Mesendoderm (in vitro differentiated cells): Measurements from ENCODE around the gene UBTD2.

Experiments
- DNase-seq: peaks from one replicate; pipeline ENCODE4 v3.0.0; 2013
- H2AK5ac ChIP-seq: 2 replicates; pipeline ENCODE4 v1.6.1; 2013; ENCODE audit warnings: low read length, inconsistent platforms
- H2BK120ac ChIP-seq: 2 replicates; pipeline ENCODE4 v1.6.1; 2013; ENCODE audit warnings: low read depth, mild to moderate bottlenecking, low read length, moderate library complexity, mixed read lengths
- H2BK15ac ChIP-seq: replicated peaks from 2 replicates; pipeline ENCODE4 v1.6.1; 2013; ENCODE audit warnings: low read depth, mild to moderate bottlenecking, moderate library complexity
- H2BK5ac ChIP-seq: 2 replicates; pipeline ENCODE4 v1.6.1; 2013; ENCODE audit warnings: low read length, inconsistent platforms
- H3K18ac ChIP-seq: 2 replicates; pipeline ENCODE4 v1.6.1; 2013; ENCODE audit warnings: mild to moderate bottlenecking, low read length, mixed read lengths
- H3K23ac ChIP-seq: one replicate; pipeline ENCODE4 v1.6.1; 2013; ENCODE audit warnings: low read length
- H3K27ac ChIP-seq: 2 replicates; pipeline ENCODE4 v1.5.1; 2013; ENCODE audit warnings: low read depth, mild to moderate bottlenecking, inconsistent platforms, low read length, moderate library complexity
- H3K27me3 ChIP-seq: 2 replicates; pipeline ENCODE4 v1.6.1; 2013; ENCODE audit warnings: low read length, control low read depth, mild to moderate bottlenecking, inconsistent platforms; ENCODE audit not compliant: insufficient read depth, poor library complexity
- H3K36me3 ChIP-seq: 2 replicates; pipeline ENCODE4 v1.6.1; 2013; ENCODE audit warnings: low read length, inconsistent platforms; ENCODE audit not compliant: control insufficient read depth, insufficient read depth
- H3K4ac ChIP-seq: one replicate; pipeline ENCODE4 v1.6.1; 2013; ENCODE audit warnings: low read depth, mild to moderate bottlenecking, low read length, moderate library complexity
- H3K4me1 ChIP-seq: 2 replicates; pipeline ENCODE4 v1.6.1; 2013; ENCODE audit warnings: low read depth, low read length, inconsistent platforms; ENCODE audit not compliant: control insufficient read depth
- H3K4me2 ChIP-seq: 2 replicates; pipeline ENCODE4 v1.6.1; 2013; ENCODE audit warnings: low read length
- H3K4me3 ChIP-seq: 2 replicates; pipeline ENCODE4 v1.5.1; 2013; ENCODE audit warnings: mild to moderate bottlenecking, low read length
- H3K56ac ChIP-seq: one replicate; pipeline ENCODE4 v1.6.1; 2013; ENCODE audit warnings: low read length
- H3K79me1 ChIP-seq: 2 replicates; pipeline ENCODE4 v1.6.1; 2013; ENCODE audit warnings: low read length, inconsistent platforms
- H3K79me2 ChIP-seq: 2 replicates; pipeline ENCODE4 v1.6.1; 2013; ENCODE audit warnings: mild to moderate bottlenecking, low read length; ENCODE audit not compliant: control insufficient read depth, insufficient read depth
- H3K9ac ChIP-seq: 2 replicates; pipeline ENCODE4 v1.6.1; 2013; ENCODE audit warnings: low read length, inconsistent platforms
- H4K5ac ChIP-seq: one replicate; pipeline ENCODE4 v1.6.1; 2013; ENCODE audit warnings: low read length
- H4K8ac ChIP-seq: one replicate; pipeline ENCODE4 v1.6.1; 2013; ENCODE audit warnings: low read depth, mild to moderate bottlenecking, control low read depth, low read length, moderate library complexity
- WGBS: extraction: QIAGEN DNeasy Blood & Tissue Kit; methylation state at CpG from one replicate; pipeline ENCODE4 v1.1.7; 2013; ENCODE audit warnings: low lambda C conversion rate, missing lambda C conversion rate; ENCODE audit not compliant: insufficient coverage; ENCODE audit errors: extremely low coverage; 5-methylcytosine and 5-hydroxymethylcytosine counted together

UBTD2 gene

DNA sequence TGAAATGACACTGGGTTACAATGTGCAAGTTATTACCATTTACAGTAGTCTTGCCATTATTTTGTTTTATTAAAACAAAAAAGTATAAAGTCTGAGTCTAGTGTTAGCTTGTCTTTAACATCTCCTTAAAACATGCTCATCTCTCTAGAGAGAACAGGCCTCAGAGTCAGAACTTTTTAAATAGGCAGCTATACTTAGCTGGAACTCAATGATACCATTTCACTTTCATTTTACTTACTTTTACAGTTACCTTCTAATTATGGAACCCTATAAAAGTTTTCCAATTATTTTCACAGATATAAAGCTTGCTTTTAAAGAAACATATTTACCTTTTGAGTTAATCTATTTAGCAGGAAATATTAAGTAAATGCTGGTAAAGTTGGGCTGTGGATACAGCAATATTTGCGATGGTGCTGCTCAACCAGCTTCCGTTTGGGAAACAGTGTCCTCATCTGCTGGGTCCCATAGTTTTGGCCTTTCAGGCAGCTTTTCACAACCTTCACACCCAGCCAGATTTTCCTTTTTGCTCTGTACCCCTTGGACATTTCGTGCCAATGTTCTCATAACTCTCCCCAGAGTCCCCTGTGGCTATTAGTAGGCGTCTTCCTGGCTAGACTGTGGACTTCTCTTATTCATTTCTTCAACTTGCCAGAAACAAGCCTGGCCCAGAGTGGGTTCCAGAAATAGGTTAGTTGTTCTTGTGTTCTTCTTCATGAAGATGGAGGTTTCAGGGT, 36.3 kb upstream of the UBTD2 start:
- H4K8ac ChIP-seq = no peak overlapping the region
- no peak overlapping the region for H3K18ac ChIP-seq
- H2BK15ac ChIP-seq = no peak overlapping the region
- H2BK5ac ChIP-seq = no peak overlapping the region
- no CpG with 5 or more reads among the region's 4 CpGs for WGBS
- H3K4me3 ChIP-seq = no peak overlapping the region
- H2BK120ac ChIP-seq = no peak overlapping the region
- DNase-seq = no peak
- no peak overlapping the region for H3K4me2 ChIP-seq
- no peaks in the 10 kb centered on the region for H3K4me1 ChIP-seq
- H3K9ac ChIP-seq = no peak overlapping the region
- no peak overlapping the region for H3K4ac ChIP-seq
- no peak overlapping the region for H2AK5ac ChIP-seq
- H3K56ac ChIP-seq = no peak overlapping the region
- no peak overlapping the region for H3K23ac ChIP-seq
- no peaks in the 10 kb centered on the region for H3K79me1 ChIP-seq
- H3K79me2 ChIP-seq = no peaks in the 10 kb centered on the region
- no peak overlapping the region for H3K27ac ChIP-seq
- no peaks in the 10 kb centered on the region for H3K36me3 ChIP-seq
- no peaks in the 10 kb centered on the region for H3K27me3 ChIP-seq
- H4K5ac ChIP-seq = no peak overlapping the region

DNA sequence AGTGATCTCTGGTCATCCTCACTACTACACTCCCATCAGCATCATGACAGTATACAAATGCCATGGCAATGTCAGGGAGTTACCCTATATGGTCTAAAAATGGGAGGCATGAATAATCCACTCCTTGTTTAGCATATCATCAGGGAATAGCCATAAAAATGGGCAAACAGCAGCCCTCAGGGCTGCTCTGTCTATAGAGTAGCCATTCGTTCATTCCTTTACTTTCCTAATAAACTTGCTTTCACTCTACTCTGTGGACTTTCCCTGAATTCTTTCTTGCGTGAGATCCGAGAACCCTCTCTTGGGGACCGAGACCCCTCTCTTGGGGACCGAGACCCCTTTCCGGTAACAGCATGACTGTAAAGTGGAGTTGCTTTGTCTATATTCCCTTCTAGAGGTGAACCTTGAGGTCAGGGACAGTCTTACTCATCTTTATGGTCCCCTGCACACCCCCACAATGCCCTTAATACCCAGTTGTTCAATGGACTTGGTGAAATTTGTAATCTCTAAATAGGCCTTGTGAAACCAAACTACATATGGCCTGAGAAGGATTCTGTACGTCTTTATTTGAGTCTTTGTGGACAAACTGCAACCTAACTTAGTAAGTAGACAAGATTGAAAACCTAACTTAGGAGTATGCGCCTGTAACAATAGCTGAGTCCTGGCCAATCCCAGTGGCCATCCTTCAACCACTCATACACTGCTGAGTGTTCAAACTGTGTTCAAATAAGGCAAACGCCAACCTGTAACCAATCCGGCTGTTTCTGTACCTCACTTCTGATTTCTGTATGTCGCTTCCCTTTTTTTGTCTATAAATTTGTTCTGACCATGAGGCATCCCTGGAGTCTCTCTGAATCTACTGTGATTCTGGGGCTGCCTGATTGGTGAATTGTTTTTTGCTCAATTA, 32.3 kb upstream of the UBTD2 start:
- Histone ChIP-seq H3K79me2 (no peaks in the 10 kb centered on the region), H2BK5ac (no peak overlapping the region), H3K27ac (no peak overlapping the region), H3K4me1 (no peaks in the 10 kb centered on the region), H3K4ac (no peak overlapping the region), H2BK15ac (no peak overlapping the region), H2BK120ac (no peak overlapping the region), H3K36me3 (no peaks in the 10 kb centered on the region), H3K18ac (no peak overlapping the region), H3K56ac (no peak overlapping the region), H3K4me2 (no peak overlapping the region), H3K27me3 (no peaks in the 10 kb centered on the region), H4K8ac (no peak overlapping the region), H3K23ac (no peak overlapping the region), H3K9ac (no peak overlapping the region), H2AK5ac (no peak overlapping the region), H3K79me1 (no peaks in the 10 kb centered on the region), H3K4me3 (no peak overlapping the region), H4K5ac (no peak overlapping the region)
- no CpG with 5 or more reads among the region's 11 CpGs for WGBS
- no peak for DNase-seq

DNA sequence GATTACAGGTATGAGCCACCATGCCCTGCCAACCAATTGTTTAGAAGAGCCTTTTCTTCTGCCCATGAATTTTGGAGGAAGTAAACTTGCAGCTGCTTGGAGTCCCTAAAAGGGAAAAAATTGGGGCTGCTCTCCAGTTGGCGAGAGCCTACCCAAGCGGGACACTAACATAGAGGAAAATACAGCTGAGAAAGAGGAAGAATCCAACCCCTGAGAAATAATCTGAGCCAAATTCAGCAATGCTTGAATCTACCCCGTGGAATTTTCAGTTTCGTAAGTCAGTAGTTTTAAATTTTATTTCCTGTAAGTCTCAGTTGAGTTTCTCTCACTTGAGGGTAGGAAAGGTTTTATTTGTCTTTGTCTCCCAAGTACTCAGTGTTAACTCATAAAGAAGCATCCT, 30.4 kb upstream of the UBTD2 start:
- Histone ChIP-seq H3K23ac (no peak overlapping the region), H3K4me1 (no peaks in the 10 kb centered on the region), H3K18ac (no peak overlapping the region), H4K5ac (no peak overlapping the region), H3K27me3 (no peaks in the 10 kb centered on the region), H3K79me1 (no peaks in the 10 kb centered on the region), H3K27ac (no peak overlapping the region), H3K56ac (no peak overlapping the region), H2BK15ac (no peak overlapping the region), H3K4me2 (no peak overlapping the region), H2BK5ac (no peak overlapping the region), H2BK120ac (no peak overlapping the region), H3K4me3 (no peak overlapping the region), H4K8ac (no peak overlapping the region), H3K9ac (no peak overlapping the region), H3K36me3 (no peaks in the 10 kb centered on the region), H3K4ac (no peak overlapping the region), H3K79me2 (no peaks in the 10 kb centered on the region), H2AK5ac (no peak overlapping the region)
- DNase-seq = no peak
- WGBS = no CpG with 5 or more reads among the region's 4 CpGs

DNA sequence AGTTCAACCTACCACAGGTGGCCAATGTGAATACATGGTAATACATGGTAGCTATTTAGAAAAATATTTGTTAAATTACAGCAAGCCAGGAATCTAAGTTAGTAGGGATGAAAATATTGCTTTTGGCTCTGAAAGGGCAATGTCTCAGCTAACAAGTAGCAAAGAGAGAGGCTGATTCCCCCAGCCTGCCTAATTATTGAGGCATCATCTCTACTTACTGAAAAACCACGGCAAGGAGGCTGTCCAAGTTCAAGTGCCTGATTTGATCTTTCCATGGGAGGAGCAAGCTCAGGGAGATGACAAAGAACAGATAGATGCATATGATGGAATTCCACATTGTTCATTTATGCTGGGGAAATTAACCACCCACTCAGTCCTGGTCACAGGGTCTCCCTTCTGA, 28.7 kb upstream of the UBTD2 start:
- no peak overlapping the region for H3K27ac ChIP-seq
- no peak overlapping the region for H3K18ac ChIP-seq
- H4K8ac ChIP-seq = no peak overlapping the region
- no peak overlapping the region for H4K5ac ChIP-seq
- no peak for DNase-seq
- H3K27me3 ChIP-seq = no peaks in the 10 kb centered on the region
- H3K56ac ChIP-seq = no peak overlapping the region
- no peaks in the 10 kb centered on the region for H3K4me1 ChIP-seq
- no peak overlapping the region for H3K4ac ChIP-seq
- no CpG with 5 or more reads among the region's 1 CpG for WGBS
- H3K4me3 ChIP-seq = no peak overlapping the region
- no peaks in the 10 kb centered on the region for H3K79me2 ChIP-seq
- H2BK15ac ChIP-seq = no peak overlapping the region
- H3K9ac ChIP-seq = no peak overlapping the region
- H3K36me3 ChIP-seq = no peaks in the 10 kb centered on the region
- no peak overlapping the region for H2BK5ac ChIP-seq
- no peak overlapping the region for H2AK5ac ChIP-seq
- H2BK120ac ChIP-seq = no peak overlapping the region
- H3K4me2 ChIP-seq = no peak overlapping the region
- no peak overlapping the region for H3K23ac ChIP-seq
- no peaks in the 10 kb centered on the region for H3K79me1 ChIP-seq

DNA sequence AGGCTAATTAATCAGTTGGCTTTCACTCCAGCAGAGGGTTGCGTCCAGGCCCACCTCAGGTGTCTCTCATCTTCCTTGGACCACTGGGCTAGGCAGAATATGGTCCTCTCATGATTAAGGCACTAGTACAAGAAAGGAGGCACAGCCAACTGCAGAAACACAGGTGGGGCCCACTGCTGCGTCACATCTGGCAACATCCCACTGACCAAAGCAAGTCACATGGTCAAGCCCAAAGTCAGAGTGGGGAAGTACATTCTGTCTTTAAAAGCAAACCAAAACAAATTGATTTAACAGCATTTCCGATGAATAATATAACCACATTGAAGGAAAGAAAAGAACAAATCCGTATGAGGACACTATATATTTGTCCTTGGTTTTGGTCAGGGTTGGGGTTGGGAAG, 28.0 kb upstream of the UBTD2 start:
- Histone ChIP-seq H3K4me3 (no peak overlapping the region), H4K5ac (no peak overlapping the region), H3K23ac (no peak overlapping the region), H3K36me3 (no peaks in the 10 kb centered on the region), H2BK15ac (no peak overlapping the region), H3K79me2 (no peaks in the 10 kb centered on the region), H2BK120ac (no peak overlapping the region), H4K8ac (no peak overlapping the region), H3K4ac (no peak overlapping the region), H3K9ac (no peak overlapping the region), H3K18ac (no peak overlapping the region), H3K27me3 (no peaks in the 10 kb centered on the region), H2AK5ac (no peak overlapping the region), H2BK5ac (no peak overlapping the region), H3K4me1 (no peaks in the 10 kb centered on the region), H3K56ac (peak overlapping the region; percentile 7), H3K79me1 (no peaks in the 10 kb centered on the region), H3K4me2 (no peak overlapping the region), H3K27ac (no peak overlapping the region)
- no CpG with 5 or more reads among the region's 4 CpGs for WGBS
- no peak for DNase-seq
